CD4-positive, alpha-beta T cell treated with Interleukin-6 for 4 hours (primary cell): ENCODE results near the gene BOD1L1.
"Not testable (repeated sequence)": the region's sequence is repeated elsewhere in the genome, so short reads cannot be mapped to it uniquely, and the experiment has no call there.

Experiments used
- DNase-seq: peaks from one replicate; pipeline ENCODE4 v3.0.0-alpha.2; 2020; ENCODE audit warnings: mixed read lengths

Gene BOD1L1

GRCh38 chr4:13618212-13618806 lies 9.2 kb downstream of the BOD1L1 start:
- DNase-seq = no peak

GRCh38 chr4:13617801-13618200 lies 9.7 kb downstream of the BOD1L1 start:
- no peak for DNase-seq

- no peak for DNase-seq
These were observed 10.9 kb downstream of the BOD1L1 start for GRCh38 chr4:13616597-13616996.

GRCh38 chr4:13615161-13615560 lies 12.4 kb downstream of the BOD1L1 start:
- DNase-seq = no peak

GRCh38 chr4:13612569-13612968 lies 15.0 kb downstream of the BOD1L1 start:
- DNase-seq = no peak

GRCh38 chr4:13611283-13611842 lies 16.2 kb downstream of the BOD1L1 start:
- no peak for DNase-seq

GRCh38 chr4:13605330-13605729 lies 22.2 kb downstream of the BOD1L1 start:
- DNase-seq = no peak

- no peak for DNase-seq
These were observed 25.7 kb downstream of the BOD1L1 start for GRCh38 chr4:13601848-13602247.

GRCh38 chr4:13601048-13601447 lies 26.5 kb downstream of the BOD1L1 start:
- no peak for DNase-seq

- DNase-seq = no peak
These were observed 28.4 kb downstream of the BOD1L1 start for GRCh38 chr4:13599159-13599558.

- DNase-seq = no peak
These were observed 29.9 kb downstream of the BOD1L1 start for GRCh38 chr4:13597604-13598003.

- no peak for DNase-seq
These were observed 30.4 kb downstream of the BOD1L1 start for GRCh38 chr4:13597141-13597540.

- no peak for DNase-seq
These were observed 35.3 kb downstream of the BOD1L1 start for GRCh38 chr4:13592220-13592619.

- no peak for DNase-seq
These were observed 36.8 kb downstream of the BOD1L1 start for GRCh38 chr4:13590766-13591165.

- DNase-seq = no peak
These were observed 38.6 kb downstream of the BOD1L1 start for GRCh38 chr4:13588954-13589353.

- no peak for DNase-seq
These were observed 43.0 kb downstream of the BOD1L1 start for GRCh38 chr4:13584481-13584880.

GRCh38 chr4:13580036-13580435 lies 47.5 kb downstream of the BOD1L1 start:
- DNase-seq = no peak

GRCh38 chr4:13577660-13578059 lies 49.9 kb downstream of the BOD1L1 start:
- DNase-seq = no peak

- DNase-seq = no peak
These were observed 56.6 kb downstream of the BOD1L1 start for GRCh38 chr4:13570916-13571315.

GRCh38 chr4:13567125-13567524 lies 60.4 kb downstream of the BOD1L1 start:
- no peak for DNase-seq

- no peak for DNase-seq
These were observed 64.6 kb downstream of the BOD1L1 start for GRCh38 chr4:13562876-13563275.

GRCh38 chr4:13561673-13562072 lies 65.9 kb downstream of the BOD1L1 start:
- DNase-seq = no peak

GRCh38 chr4:13560111-13560510 lies 67.4 kb downstream of the BOD1L1 start:
- DNase-seq = not testable (repeated sequence)

- DNase-seq = no peak
These were observed 68.1 kb downstream of the BOD1L1 start for GRCh38 chr4:13559413-13559812.

GRCh38 chr4:13558881-13559280 lies 68.6 kb downstream of the BOD1L1 start:
- DNase-seq = no peak
